Measurements from ENCODE around the gene TCF3. TPM values are rescaled to one million over a fixed set of nuclear protein-coding genes. Genes with fewer than 3 reads are reported as not detected.

The TCF3 gene
- total RNA-seq, 1 donor from 2014 or later, result 255 TPM

GRCh38 chr19:1684573-1684912 is 32.1 kb upstream of the TCF3 start:
- Mint-ChIP-seq H3K27me3 (ENCODE audit: unreplicated experiment) (peaks cover 10% of the 10 kb centered on the region), H3K4me3 (ENCODE audit: unreplicated experiment) (no peak overlapping the region), H3K36me3 (ENCODE audit: low read depth, unreplicated experiment) (no peaks in the 10 kb centered on the region), H3K9me3 (ENCODE audit: unreplicated experiment) (no peaks in the 10 kb centered on the region), H3K27ac (ENCODE audit: unreplicated experiment) (no peak overlapping the region), H3K4me1 (ENCODE audit: unreplicated experiment) (no peaks in the 10 kb centered on the region)
- TF ChIP-seq, protein P1, sequence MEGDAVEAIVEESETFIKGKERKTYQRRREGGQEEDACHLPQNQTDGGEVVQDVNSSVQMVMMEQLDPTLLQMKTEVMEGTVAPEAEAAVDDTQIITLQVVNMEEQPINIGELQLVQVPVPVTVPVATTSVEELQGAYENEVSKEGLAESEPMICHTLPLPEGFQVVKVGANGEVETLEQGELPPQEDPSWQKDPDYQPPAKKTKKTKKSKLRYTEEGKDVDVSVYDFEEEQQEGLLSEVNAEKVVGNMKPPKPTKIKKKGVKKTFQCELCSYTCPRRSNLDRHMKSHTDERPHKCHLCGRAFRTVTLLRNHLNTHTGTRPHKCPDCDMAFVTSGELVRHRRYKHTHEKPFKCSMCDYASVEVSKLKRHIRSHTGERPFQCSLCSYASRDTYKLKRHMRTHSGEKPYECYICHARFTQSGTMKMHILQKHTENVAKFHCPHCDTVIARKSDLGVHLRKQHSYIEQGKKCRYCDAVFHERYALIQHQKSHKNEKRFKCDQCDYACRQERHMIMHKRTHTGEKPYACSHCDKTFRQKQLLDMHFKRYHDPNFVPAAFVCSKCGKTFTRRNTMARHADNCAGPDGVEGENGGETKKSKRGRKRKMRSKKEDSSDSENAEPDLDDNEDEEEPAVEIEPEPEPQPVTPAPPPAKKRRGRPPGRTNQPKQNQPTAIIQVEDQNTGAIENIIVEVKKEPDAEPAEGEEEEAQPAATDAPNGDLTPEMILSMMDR (IDR thresholded peaks at IDR 0.05; ENCODE audit: unreplicated experiment), result no peak
- no peak for DNase-seq (ENCODE audit: low spot score)

DNA sequence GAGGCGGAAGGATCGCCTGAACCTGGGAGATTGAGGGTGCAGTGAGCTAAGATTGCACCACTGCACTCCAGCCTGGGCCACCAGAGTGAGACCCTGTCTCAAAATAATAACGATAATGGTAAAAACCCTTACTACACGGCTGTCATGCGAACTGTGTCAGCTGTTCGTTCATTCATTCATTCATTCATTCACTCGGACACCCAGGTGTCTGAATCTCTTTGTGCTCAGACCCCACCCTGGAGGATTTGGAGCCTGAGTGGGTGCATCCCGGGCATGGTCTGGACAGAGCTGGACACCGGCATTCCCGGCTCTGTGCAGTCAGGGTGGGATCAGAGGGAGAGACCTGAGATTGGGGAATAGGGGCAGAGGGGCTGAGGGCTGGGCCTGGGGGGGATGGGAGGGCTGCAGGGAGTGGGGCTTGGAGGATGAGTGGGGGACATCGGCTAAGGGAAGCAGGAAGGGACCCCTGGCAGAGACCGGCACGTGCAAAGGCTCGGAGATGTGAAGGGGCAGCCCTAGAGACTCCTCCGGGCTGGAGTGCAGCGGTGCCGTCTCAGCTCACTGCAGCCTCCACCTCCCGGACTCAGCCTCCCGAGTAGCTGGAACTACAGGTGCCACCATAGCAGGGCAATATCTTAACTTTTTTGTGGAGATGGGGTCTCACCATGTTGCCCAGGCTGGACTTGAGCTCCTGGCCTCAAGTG is 31.6 kb upstream of the TCF3 start:
- no peak overlapping the region for H3K27ac Mint-ChIP-seq (ENCODE audit: unreplicated experiment)
- no peaks in the 10 kb centered on the region for H3K4me1 Mint-ChIP-seq (ENCODE audit: unreplicated experiment)
- H3K36me3 Mint-ChIP-seq (ENCODE audit: low read depth, unreplicated experiment), result no peaks in the 10 kb centered on the region
- H3K27me3 Mint-ChIP-seq (ENCODE audit: unreplicated experiment), result peaks cover 10% of the 10 kb centered on the region
- H3K4me3 Mint-ChIP-seq (ENCODE audit: unreplicated experiment), result no peak overlapping the region
- no peak for DNase-seq (ENCODE audit: low spot score)
- TF ChIP-seq, protein P1 (IDR thresholded peaks at IDR 0.05; ENCODE audit: unreplicated experiment), result no peak
- no peaks in the 10 kb centered on the region for H3K9me3 Mint-ChIP-seq (ENCODE audit: unreplicated experiment)

- Mint-ChIP-seq H3K36me3 (ENCODE audit: low read depth, unreplicated experiment) (no peaks in the 10 kb centered on the region), H3K4me1 (ENCODE audit: unreplicated experiment) (no peaks in the 10 kb centered on the region), H3K27ac (ENCODE audit: unreplicated experiment) (no peak overlapping the region), H3K9me3 (ENCODE audit: unreplicated experiment) (no peaks in the 10 kb centered on the region), H3K27me3 (ENCODE audit: unreplicated experiment) (peaks cover 20% of the 10 kb centered on the region), H3K4me3 (ENCODE audit: unreplicated experiment) (no peak overlapping the region)
- TF ChIP-seq, protein P1 (IDR thresholded peaks at IDR 0.05; ENCODE audit: unreplicated experiment), result no peak
- DNase-seq (ENCODE audit: low spot score), result no peak
Measured at GRCh38 chr19:1680976-1681375, 28.6 kb upstream of the TCF3 start.

GRCh38 chr19:1678073-1678472 is 25.7 kb upstream of the TCF3 start:
- Mint-ChIP-seq H3K27me3 (ENCODE audit: unreplicated experiment) (peaks cover 29% of the 10 kb centered on the region), H3K27ac (ENCODE audit: unreplicated experiment) (no peak overlapping the region), H3K9me3 (ENCODE audit: unreplicated experiment) (no peaks in the 10 kb centered on the region), H3K4me3 (ENCODE audit: unreplicated experiment) (no peak overlapping the region), H3K4me1 (ENCODE audit: unreplicated experiment) (no peaks in the 10 kb centered on the region), H3K36me3 (ENCODE audit: low read depth, unreplicated experiment) (no peaks in the 10 kb centered on the region)
- TF ChIP-seq, protein P1 (IDR thresholded peaks at IDR 0.05; ENCODE audit: unreplicated experiment), result no peak
- DNase-seq (ENCODE audit: low spot score), result no peak

GRCh38 chr19:1676351-1677266 is 24.2 kb upstream of the TCF3 start:
- TF ChIP-seq, protein P1 (IDR thresholded peaks at IDR 0.05; ENCODE audit: unreplicated experiment), result no peak
- Mint-ChIP-seq H3K4me3 (ENCODE audit: unreplicated experiment) (no peak overlapping the region), H3K4me1 (ENCODE audit: unreplicated experiment) (no peaks in the 10 kb centered on the region), H3K27me3 (ENCODE audit: unreplicated experiment) (peaks cover 29% of the 10 kb centered on the region), H3K36me3 (ENCODE audit: low read depth, unreplicated experiment) (no peaks in the 10 kb centered on the region), H3K27ac (ENCODE audit: unreplicated experiment) (no peak overlapping the region), H3K9me3 (ENCODE audit: unreplicated experiment) (no peaks in the 10 kb centered on the region)
- DNase-seq (ENCODE audit: low spot score), result no peak
